ENCODE measurements around the gene SYCE3.

DNA sequence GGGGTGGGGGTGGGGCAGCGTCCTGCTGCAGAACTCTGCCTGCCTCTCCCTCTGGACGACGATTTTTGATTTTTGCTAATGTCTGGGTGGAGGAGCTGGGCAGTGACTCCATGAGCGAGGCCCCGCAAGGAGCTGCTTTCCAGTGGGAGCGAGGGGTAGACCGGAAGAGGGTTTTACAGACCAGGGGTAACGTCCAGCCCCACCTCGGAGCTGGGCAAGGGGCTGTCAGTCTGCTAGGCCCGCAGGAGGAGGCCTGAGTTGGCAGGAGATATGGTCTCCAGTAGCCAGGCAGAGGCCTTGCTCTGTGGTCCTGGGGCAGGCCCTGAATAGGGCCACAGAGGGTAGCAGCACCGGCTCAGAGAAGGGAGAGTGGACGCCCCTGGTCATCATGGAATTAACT is 46.9 kb upstream of the SYCE3 start:
- TF ChIP-seq, protein P1, sequence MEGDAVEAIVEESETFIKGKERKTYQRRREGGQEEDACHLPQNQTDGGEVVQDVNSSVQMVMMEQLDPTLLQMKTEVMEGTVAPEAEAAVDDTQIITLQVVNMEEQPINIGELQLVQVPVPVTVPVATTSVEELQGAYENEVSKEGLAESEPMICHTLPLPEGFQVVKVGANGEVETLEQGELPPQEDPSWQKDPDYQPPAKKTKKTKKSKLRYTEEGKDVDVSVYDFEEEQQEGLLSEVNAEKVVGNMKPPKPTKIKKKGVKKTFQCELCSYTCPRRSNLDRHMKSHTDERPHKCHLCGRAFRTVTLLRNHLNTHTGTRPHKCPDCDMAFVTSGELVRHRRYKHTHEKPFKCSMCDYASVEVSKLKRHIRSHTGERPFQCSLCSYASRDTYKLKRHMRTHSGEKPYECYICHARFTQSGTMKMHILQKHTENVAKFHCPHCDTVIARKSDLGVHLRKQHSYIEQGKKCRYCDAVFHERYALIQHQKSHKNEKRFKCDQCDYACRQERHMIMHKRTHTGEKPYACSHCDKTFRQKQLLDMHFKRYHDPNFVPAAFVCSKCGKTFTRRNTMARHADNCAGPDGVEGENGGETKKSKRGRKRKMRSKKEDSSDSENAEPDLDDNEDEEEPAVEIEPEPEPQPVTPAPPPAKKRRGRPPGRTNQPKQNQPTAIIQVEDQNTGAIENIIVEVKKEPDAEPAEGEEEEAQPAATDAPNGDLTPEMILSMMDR (IDR thresholded peaks at IDR 0.05), result no peak
- TF ChIP-seq EP300 (IDR thresholded peaks at IDR 0.05) (no peak), POLR2A (IDR thresholded peaks at IDR 0.05) (no peak)
